Measurements from ENCODE around the gene CMSS1.

DNA sequence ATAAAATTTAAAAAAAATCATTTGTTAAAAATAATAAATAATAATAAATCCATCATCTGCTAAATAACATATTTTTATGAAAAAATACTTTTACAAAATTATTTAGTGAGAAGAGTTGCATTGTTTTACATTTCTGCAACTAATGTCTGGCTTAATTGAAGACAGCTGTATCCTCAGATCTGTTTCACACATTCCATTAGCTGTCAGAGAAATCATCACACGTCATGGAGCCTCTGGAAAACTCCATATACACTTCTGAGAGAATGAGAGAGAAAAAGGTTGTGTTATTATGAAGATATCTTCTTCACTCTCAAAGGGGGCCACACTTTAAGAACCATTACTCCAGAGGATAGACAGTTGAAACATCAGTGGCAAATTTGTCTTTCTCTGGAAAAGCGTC, 40.8 kb downstream of the CMSS1 start:
- TF ChIP-seq, protein P1, sequence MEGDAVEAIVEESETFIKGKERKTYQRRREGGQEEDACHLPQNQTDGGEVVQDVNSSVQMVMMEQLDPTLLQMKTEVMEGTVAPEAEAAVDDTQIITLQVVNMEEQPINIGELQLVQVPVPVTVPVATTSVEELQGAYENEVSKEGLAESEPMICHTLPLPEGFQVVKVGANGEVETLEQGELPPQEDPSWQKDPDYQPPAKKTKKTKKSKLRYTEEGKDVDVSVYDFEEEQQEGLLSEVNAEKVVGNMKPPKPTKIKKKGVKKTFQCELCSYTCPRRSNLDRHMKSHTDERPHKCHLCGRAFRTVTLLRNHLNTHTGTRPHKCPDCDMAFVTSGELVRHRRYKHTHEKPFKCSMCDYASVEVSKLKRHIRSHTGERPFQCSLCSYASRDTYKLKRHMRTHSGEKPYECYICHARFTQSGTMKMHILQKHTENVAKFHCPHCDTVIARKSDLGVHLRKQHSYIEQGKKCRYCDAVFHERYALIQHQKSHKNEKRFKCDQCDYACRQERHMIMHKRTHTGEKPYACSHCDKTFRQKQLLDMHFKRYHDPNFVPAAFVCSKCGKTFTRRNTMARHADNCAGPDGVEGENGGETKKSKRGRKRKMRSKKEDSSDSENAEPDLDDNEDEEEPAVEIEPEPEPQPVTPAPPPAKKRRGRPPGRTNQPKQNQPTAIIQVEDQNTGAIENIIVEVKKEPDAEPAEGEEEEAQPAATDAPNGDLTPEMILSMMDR (IDR thresholded peaks at IDR 0.05) = no peak
- TF ChIP-seq POLR2A (IDR thresholded peaks at IDR 0.05) = no peak
